Measurements from ENCODE around the gene HPN.

Gene HPN

GRCh38 chr19:35114353-35115176, 73.0 kb downstream of the HPN start:
- peak; percentile 95 for TF ChIP-seq CTCF (IDR thresholded peaks at IDR 0.05; ENCODE audit: low read depth, low read length)
- peak; percentile 89 for DNase-seq
- H3K27ac ChIP-seq: peak overlapping the region; percentile 98
- H3K36me3 ChIP-seq: no peaks in the 10 kb centered on the region
- peak overlapping the region; percentile 35 for H3K4me3 ChIP-seq (ENCODE audit: low read depth, low read length)
- H3K27me3 ChIP-seq (ENCODE audit: insufficient read depth, low read depth, severe bottlenecking): no peaks in the 10 kb centered on the region
- no peaks in the 10 kb centered on the region for H3K9me3 ChIP-seq (ENCODE audit: severe bottlenecking)

GRCh38 chr19:35115177-35115951, 73.8 kb downstream of the HPN start, which contains the start of gene FXYD3:
Gene FXYD3 (plus strand): TSS chr19:35115823. CDS start chr19:35119377, 3,554 bp downstream.
- H3K36me3 ChIP-seq: no peaks in the 10 kb centered on the region
- no peaks in the 10 kb centered on the region for H3K27me3 ChIP-seq (ENCODE audit: insufficient read depth, low read depth, severe bottlenecking)
- H3K9me3 ChIP-seq (ENCODE audit: severe bottlenecking): no peaks in the 10 kb centered on the region
- peak within 1 kb of the TSS; percentile 35 for H3K4me3 ChIP-seq (ENCODE audit: low read depth, low read length)
- no peak for TF ChIP-seq CTCF (IDR thresholded peaks at IDR 0.05; ENCODE audit: low read depth, low read length)
- DNase-seq: no peak
- H3K27ac ChIP-seq: peak within 1 kb of the TSS; percentile 98

All from WERI-Rb-1 (cell line).